K562 (cell line): ENCODE measurements around the gene EFEMP2. TPM values are rescaled to one million over a fixed set of nuclear protein-coding genes. Genes with fewer than 3 reads are reported as not detected.

Experiments used
- CBX2 ChIP-seq: fragments of 200-600 bp; sonication (generic); IDR thresholded peaks from one replicate; pipeline ENCODE4 v1.6.1; 2012; ENCODE audit warnings: mild to moderate bottlenecking, low read length, inconsistent platforms; ENCODE audit not compliant: insufficient read depth, poor library complexity, severe bottlenecking
- CBX8 ChIP-seq: fragments of 200-600 bp; sonication (generic); IDR thresholded peaks from 2 replicates; pipeline ENCODE4 v1.6.1; 2012; ENCODE audit warnings: borderline replicate concordance, mixed run types, low read depth, mild to moderate bottlenecking, moderate library complexity, mixed read lengths, low read length, control low read depth, inconsistent platforms; ENCODE audit not compliant: poor library complexity, severe bottlenecking; ENCODE audit errors: extremely low read depth
- COPS2 ChIP-seq: fragments of 450-650 bp; conservative IDR thresholded peaks from 2 replicates; pipeline ENCODE4 v1.6.1; 2016; ENCODE audit warnings: mild to moderate bottlenecking, moderate library complexity
- FOSL1 ChIP-seq: fragments of 200-800 bp; sonication (Bioruptor generic); conservative IDR thresholded peaks from 2 replicates; pipeline ENCODE4 v1.6.1; 2016; ENCODE audit warnings: missing genetic modification characterization, missing compliant biosample characterization
- FOXK2 ChIP-seq, 2 experiments: fragments of 450-650 bp; IDR thresholded peaks in 1 of 2; conservative IDR thresholded peaks in 1 of 2; 2 replicates each; pipeline ENCODE4 v1.6.1; 2016; ENCODE audit warnings: low read depth in 2 of 2, mild to moderate bottlenecking in 1 of 2
- IRF2 ChIP-seq: sonication (generic); formaldehyde crosslinking; IDR thresholded peaks from 2 replicates; pipeline ENCODE4 v1.8.1; 2022; ENCODE audit warnings: mild to moderate bottlenecking, missing genetic modification reagents
- NBN ChIP-seq: fragments of 450-650 bp; IDR thresholded peaks from 2 replicates; pipeline ENCODE4 v1.6.1; 2016; ENCODE audit warnings: low read depth, mild to moderate bottlenecking
- OTX1 ChIP-seq: fragments of 450-650 bp; formaldehyde crosslinking; IDR thresholded peaks from 2 replicates; pipeline ENCODE4 v1.4.0; 2022; ENCODE audit warnings: mild to moderate bottlenecking
- POLR2AphosphoS2 ChIP-seq: IDR thresholded peaks from 2 replicates; pipeline ENCODE4 v1.6.1; 2012; ENCODE audit warnings: low read length, improper control_type of control experiment
- PYGO2 ChIP-seq: fragments of 450-650 bp; IDR thresholded peaks from 2 replicates; pipeline ENCODE4 v1.6.1; 2016; ENCODE audit warnings: mild to moderate bottlenecking, missing genetic modification characterization, moderate library complexity, missing compliant biosample characterization
- RBM22 ChIP-seq: fragments of 200-400 bp; formaldehyde crosslinking; IDR thresholded peaks from 2 replicates; pipeline ENCODE4 v1.6.1; 2018; ENCODE audit warnings: low read length, low read depth; ENCODE audit not compliant: poor library complexity, severe bottlenecking
- RUNX1 ChIP-seq: sonication (generic); IDR thresholded peaks from 2 replicates; pipeline ENCODE4 v1.6.1; 2016; ENCODE audit warnings: antibody characterized with exemption, low read depth
- SMAD4 ChIP-seq: fragments of 250-450 bp; sonication (Bioruptor Pico); conservative IDR thresholded peaks from 2 replicates; pipeline ENCODE4 v1.8.0; 2021; ENCODE audit warnings: inconsistent platforms, mild to moderate bottlenecking, moderate library complexity
- SNRNP70 ChIP-seq: fragments of 200-400 bp; formaldehyde crosslinking; optimal IDR thresholded peaks from 2 replicates; pipeline ENCODE3; 2017; ENCODE audit warnings: low read depth, low read length
- SUPT5H ChIP-seq: fragments of 450-650 bp; IDR thresholded peaks from 2 replicates; pipeline ENCODE4 v1.6.1; 2016
- U2AF1 ChIP-seq: fragments of 200-400 bp; formaldehyde crosslinking; optimal IDR thresholded peaks from 2 replicates; pipeline ENCODE3; 2017; ENCODE audit warnings: mild to moderate bottlenecking, low read depth, low read length, moderate library complexity
- XRCC4 ChIP-seq: IDR thresholded peaks from one replicate; pipeline ENCODE4 v1.6.1; 2011; ENCODE audit not compliant: insufficient read depth, insufficient read length; ENCODE audit errors: extremely low read depth
- YY1 ChIP-seq, 3 experiments: IDR thresholded peaks; 2 replicates each; pipeline ENCODE4 v1.6.1; 2011; ENCODE audit warnings: low read length in 2 of 3, mild to moderate bottlenecking in 2 of 3, moderate library complexity in 2 of 3, borderline replicate concordance in 1 of 3, control low read depth in 1 of 3, low read depth in 1 of 3; ENCODE audit not compliant: insufficient read depth in 3 of 3, insufficient replicate concordance in 2 of 3, control insufficient read depth in 1 of 3, insufficient read length in 1 of 3; ENCODE audit errors: extremely low read depth in 1 of 3
- ZEB2 ChIP-seq: fragments of 450-650 bp; IDR thresholded peaks from 2 replicates; pipeline ENCODE4 v1.6.1; 2016
- ZNF23 ChIP-seq: fragments of 250-450 bp; sonication (Bioruptor Pico); IDR thresholded peaks from 2 replicates; pipeline ENCODE4 v1.4.0; 2020; ENCODE audit warnings: mild to moderate bottlenecking
- ZNF253 ChIP-seq: fragments of 250-450 bp; sonication (Bioruptor Pico); conservative IDR thresholded peaks from 2 replicates; pipeline ENCODE4 v1.6.1; 2021; ENCODE audit warnings: mild to moderate bottlenecking
- ZNF41 ChIP-seq: fragments of 250-450 bp; sonication (Bioruptor Pico); conservative IDR thresholded peaks from 2 replicates; pipeline ENCODE4 v1.4.0; 2020; ENCODE audit warnings: mild to moderate bottlenecking
- ZNF507 ChIP-seq: conservative IDR thresholded peaks from 2 replicates; pipeline ENCODE4 v1.6.1; 2017; ENCODE audit warnings: missing genetic modification characterization, missing compliant biosample characterization
- ZNF696 ChIP-seq: fragments of 250-450 bp; sonication (Bioruptor Pico); conservative IDR thresholded peaks from 2 replicates; pipeline ENCODE4 v1.4.0; 2020; ENCODE audit warnings: mild to moderate bottlenecking, moderate library complexity
- ZNF785 ChIP-seq: fragments of 250-450 bp; sonication (Bioruptor Pico); IDR thresholded peaks from 2 replicates; pipeline ENCODE4 v1.4.0; 2020; ENCODE audit warnings: mild to moderate bottlenecking
- ZSCAN32 ChIP-seq: fragments of 450-650 bp; formaldehyde crosslinking; IDR thresholded peaks from 2 replicates; pipeline ENCODE4 v1.4.0; 2020; ENCODE audit warnings: mild to moderate bottlenecking, moderate library complexity
- polyA plus RNA-seq, 8 experiments: library from polyadenylated mRNA; depleted of rRNA in 4 of 8; stranded (reverse) in 5 of 8; unstranded in 3 of 8; fragments of >200 nt; fragmentation: Nextera tagmentation in 2 of 8; fragmentation: Illumina TruSeq in 1 of 8; extraction: Ambion mirVana in 2 of 8; extraction: Trizol in 1 of 8; gene quantifications; 2 replicates each; pipeline versions ENCODE4 v1.2.1 to v1.2.3, GENCODE V29; 2011 to 2014; ENCODE audit warnings: inconsistent platforms in 1 of 8, missing spikeins in 1 of 8
- total RNA-seq, 7 experiments: library from RNA; depleted of rRNA in 6 of 7; stranded (reverse); fragments of >200 nt in 6 of 7; fragmentation: Illumina TruSeq in 2 of 7; extraction: Trizol in 2 of 7; gene quantifications; 2 replicates each; pipeline versions ENCODE4 v1.2.1 to v1.2.3, GENCODE V29; 2011 to 2021; ENCODE audit warnings: low replicate concordance in 1 of 7
- TF ChIP-seq, protein P1 (sequence below): fragments of 450-650 bp; IDR thresholded peaks from 2 replicates; pipeline ENCODE4 v1.7.1; 2018; ENCODE audit warnings: mild to moderate bottlenecking, low read depth; ENCODE audit not compliant: partially characterized antibody

Gene EFEMP2
- total and polyA plus RNA-seq, 9 of the 15 experiments (the other 6 are each of a cell fraction or from before 2014, with no cell fraction given): 0.07 to 2.9 (median 0.69) TPM; not detected in 1

DNA sequence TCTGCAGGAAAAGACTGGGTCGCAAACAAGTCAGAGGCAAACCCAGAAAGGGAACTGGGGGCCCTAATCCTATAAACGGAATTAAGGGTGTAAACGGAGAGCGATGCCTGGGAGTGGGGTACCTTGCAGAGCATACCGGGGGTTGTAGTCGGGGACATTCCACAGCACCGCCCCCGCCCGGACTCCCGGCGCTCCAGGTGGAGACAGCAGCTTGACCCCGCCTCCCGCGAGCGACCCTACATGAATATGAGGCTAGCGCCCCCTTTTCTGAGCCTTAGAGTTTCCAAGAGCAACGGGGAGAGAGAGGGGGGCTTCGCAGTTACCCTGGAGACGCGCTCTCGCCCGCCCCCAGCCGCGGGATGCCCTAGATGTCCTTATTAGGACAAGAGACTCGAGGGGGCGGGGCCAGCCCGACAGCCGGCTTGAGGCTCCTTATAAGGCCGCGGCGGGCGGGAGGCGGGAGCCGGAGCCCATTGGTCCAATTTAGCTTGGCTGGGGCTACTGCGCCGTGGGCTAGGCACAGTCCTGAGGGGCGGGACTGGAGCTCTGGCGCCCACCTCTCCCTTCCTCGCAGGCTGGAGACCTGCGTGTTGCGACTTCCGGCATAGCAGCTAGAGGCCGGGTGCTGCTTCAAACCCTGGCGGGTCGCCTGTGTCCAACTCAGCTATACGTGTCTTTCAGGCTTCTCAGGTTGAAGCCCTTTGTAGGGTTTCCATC, 13.3 kb downstream of the EFEMP2 start (continued):
- TF ChIP-seq, protein P1, sequence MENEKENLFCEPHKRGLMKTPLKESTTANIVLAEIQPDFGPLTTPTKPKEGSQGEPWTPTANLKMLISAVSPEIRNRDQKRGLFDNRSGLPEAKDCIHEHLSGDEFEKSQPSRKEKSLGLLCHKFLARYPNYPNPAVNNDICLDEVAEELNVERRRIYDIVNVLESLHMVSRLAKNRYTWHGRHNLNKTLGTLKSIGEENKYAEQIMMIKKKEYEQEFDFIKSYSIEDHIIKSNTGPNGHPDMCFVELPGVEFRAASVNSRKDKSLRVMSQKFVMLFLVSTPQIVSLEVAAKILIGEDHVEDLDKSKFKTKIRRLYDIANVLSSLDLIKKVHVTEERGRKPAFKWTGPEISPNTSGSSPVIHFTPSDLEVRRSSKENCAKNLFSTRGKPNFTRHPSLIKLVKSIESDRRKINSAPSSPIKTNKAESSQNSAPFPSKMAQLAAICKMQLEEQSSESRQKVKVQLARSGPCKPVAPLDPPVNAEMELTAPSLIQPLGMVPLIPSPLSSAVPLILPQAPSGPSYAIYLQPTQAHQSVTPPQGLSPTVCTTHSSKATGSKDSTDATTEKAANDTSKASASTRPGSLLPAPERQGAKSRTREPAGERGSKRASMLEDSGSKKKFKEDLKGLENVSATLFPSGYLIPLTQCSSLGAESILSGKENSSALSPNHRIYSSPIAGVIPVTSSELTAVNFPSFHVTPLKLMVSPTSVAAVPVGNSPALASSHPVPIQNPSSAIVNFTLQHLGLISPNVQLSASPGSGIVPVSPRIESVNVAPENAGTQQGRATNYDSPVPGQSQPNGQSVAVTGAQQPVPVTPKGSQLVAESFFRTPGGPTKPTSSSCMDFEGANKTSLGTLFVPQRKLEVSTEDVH: no peak
- TF ChIP-seq ZSCAN32 (CRISPR knock-in tag) (no peak), OTX1 (no peak), CBX2 (no peak), COPS2 (no peak), ZEB2 (no peak), YY1 (IDR thresholded peaks at IDR 0.05; ENCODE audit: borderline replicate concordance in 1 of 3, control insufficient read depth in 1 of 3, extremely low read depth in 1 of 3, insufficient read depth in 3 of 3, insufficient read length in 1 of 3, insufficient replicate concordance in 2 of 3, low read depth in 1 of 3, low read length in 2 of 3) (peak in 1 of 3 experiments; percentile 1), ZNF253 (no peak), XRCC4 (no peak), RBM22 (peak; percentile 94), RUNX1 (no peak), POLR2AphosphoS2 (peak; percentile 85; the same call in 1 of the 2 replicates), PYGO2 (tag) (no peak), U2AF1 (no peak), SMAD4 (CRISPR knock-in tag) (no peak), ZNF23 (CRISPR knock-in tag) (no peak), SUPT5H (peak; percentile 93; the same call in 1 of the 2 replicates), ZNF785 (CRISPR knock-in tag) (no peak), FOXK2 (conservative IDR thresholded peaks at IDR 0.05 in 1 of 2, IDR thresholded peaks at IDR 0.05 in 1 of 2; ENCODE audit: low read depth in 2 of 2) (peak; percentile 4 to 41; a peak in 2 of 4 replicates), ZNF41 (CRISPR knock-in tag) (no peak), SNRNP70 (no peak), CBX8 (no peak), NBN (peak; percentile 15), ZNF696 (CRISPR knock-in tag) (no peak), FOSL1 (tag) (no peak), ZNF507 (tag) (no peak), IRF2 (no peak)
